ENCODE data around the gene TLR8.

TLR8 gene

GRCh38 chrX:12894074-12895030 lies 12.1 kb upstream of the TLR8 start:
- H3K4me3 ChIP-seq (ENCODE audit: low read depth, low read length), result no peak overlapping the region
- DNase-seq (ENCODE audit: low read depth), result no peak

DNA sequence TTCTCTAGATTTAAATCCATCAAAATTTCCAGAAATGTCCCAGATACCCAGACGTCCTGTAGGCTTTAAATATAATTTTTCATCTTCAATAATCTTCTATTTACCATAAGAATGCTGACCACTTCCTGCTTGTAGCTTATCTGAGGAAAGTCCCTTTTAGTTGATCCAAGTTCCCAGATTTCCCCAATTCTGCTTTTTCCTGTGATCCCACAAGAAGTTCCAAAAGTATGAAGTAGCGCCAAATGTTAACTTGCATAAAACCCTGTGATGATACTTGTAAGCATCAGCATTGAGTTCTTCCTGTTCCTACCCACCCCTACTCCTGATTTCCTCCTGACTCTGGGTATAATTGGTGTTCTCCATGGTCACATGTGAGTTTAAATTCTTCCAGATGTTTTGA lies 10.6 kb upstream of the TLR8 start:
- DNase-seq (ENCODE audit: low read depth), result no peak
- H3K4me3 ChIP-seq (ENCODE audit: low read depth, low read length), result no peak overlapping the region

- no peak for DNase-seq (ENCODE audit: low read depth)
These were observed 9.5 kb upstream of the TLR8 start for GRCh38 chrX:12896935-12897334.

GRCh38 chrX:12898073-12898472 lies 8.3 kb upstream of the TLR8 start:
- no peak overlapping the region for H3K4me3 ChIP-seq (ENCODE audit: low read depth, low read length)
- DNase-seq (ENCODE audit: low read depth), result no peak

More at GRCh38 chrX:12896935-12897334, 9.5 kb upstream of the TLR8 start:
- no peak overlapping the region for H3K4me3 ChIP-seq (ENCODE audit: low read depth, low read length)

- H3K4me3 ChIP-seq (ENCODE audit: low read depth, low read length), result no peak overlapping the region
These were observed 6.9 kb upstream of the TLR8 start for GRCh38 chrX:12899506-12899905.

GRCh38 chrX:12901486-12901885 lies 4.9 kb upstream of the TLR8 start:
- no peak for DNase-seq (ENCODE audit: low read depth)
- H3K4me3 ChIP-seq (ENCODE audit: low read depth, low read length), result no peak overlapping the region

More at GRCh38 chrX:12899506-12899905, 6.9 kb upstream of the TLR8 start:
- no peak for DNase-seq (ENCODE audit: low read depth)

DNA sequence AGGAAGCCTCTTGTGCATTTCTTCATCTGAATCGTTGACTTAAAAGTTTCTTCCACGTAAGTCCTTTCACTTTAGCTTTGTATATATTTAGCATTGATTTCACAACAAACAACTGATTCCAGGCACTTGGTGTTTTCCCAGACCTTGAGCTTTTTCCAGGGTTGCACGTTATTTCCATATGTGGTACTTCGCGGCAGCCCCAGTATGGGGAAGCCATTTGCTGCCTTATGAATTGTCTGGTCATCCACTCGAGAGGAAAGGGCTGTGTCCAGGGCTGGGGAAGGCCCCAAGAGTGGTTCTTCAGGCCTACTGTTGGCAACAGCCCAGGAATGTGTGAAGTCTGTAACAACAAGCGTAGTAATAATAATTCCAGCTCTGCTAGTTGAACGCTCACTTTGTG lies 2.8 kb upstream of the TLR8 start:
- no peak overlapping the region for H3K4me3 ChIP-seq (ENCODE audit: low read depth, low read length)
- no peak for DNase-seq (ENCODE audit: low read depth)

DNA sequence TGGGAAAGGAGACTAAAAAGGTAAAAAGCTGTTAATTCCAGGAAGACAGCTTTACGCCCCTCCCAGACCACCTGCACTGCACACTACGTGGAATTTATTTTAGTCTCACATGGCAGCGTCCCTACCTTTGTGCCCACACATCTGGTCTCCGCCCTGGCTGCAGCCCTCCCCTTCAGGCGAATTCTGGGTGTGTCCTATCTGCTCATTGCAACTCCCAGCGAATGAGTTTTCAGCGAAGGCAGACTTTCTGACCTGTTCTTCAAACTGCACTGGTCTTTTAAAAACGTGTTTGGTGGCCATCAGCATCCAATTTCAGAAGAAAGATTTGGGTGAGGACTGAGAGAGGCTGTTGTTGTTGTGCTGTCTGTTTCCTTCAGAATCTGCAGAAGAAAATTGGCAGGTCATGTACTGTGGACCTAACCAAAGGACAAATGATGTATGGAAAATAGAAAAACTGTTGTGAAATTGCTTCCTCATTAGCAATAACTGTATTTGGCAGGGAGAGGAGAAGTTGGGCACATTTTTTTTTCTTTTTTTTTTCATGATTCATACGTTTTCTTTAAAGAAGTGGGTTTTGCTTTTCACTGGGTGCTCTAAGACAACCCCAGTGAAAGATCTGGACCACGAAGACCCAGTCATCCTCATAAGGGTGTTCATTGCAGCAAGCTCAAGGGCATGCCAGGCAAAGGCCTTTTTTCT lies 4.2 kb downstream of the TLR8 start:
- no peak overlapping the region for H3K4me3 ChIP-seq (ENCODE audit: low read depth, low read length)

DNA sequence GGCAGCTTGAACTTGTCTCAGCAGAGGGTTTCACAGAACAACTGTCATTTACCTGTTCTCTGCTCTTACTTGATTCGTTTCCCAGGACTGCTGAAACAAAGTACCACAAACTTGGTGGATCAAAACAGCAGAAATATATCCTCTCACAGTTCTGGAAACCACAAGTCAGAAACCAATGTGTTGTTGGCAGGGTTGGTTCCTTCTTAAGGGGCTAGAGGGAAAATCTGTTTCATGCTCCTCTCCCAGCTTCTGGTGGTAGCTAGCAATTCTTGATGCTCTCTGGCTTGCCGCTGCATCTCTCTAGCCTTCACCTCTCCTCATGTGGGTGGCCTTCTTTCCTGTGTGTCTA lies 4.7 kb downstream of the TLR8 start:
- DNase-seq (ENCODE audit: low read depth), result no peak
- no peak overlapping the region for H3K4me3 ChIP-seq (ENCODE audit: low read depth, low read length)

More for the DNA sequence above, 4.2 kb downstream of the TLR8 start:
- no peak for DNase-seq (ENCODE audit: low read depth)

- DNase-seq (ENCODE audit: low read depth), result no peak
These were observed 6.5 kb downstream of the TLR8 start for GRCh38 chrX:12912791-12913482.

GRCh38 chrX:12917753-12918152 lies 11.3 kb downstream of the TLR8 start:
- H3K4me3 ChIP-seq (ENCODE audit: low read depth, low read length), result no peak overlapping the region
- DNase-seq (ENCODE audit: low read depth), result no peak

More at GRCh38 chrX:12912791-12913482, 6.5 kb downstream of the TLR8 start:
- no peak overlapping the region for H3K4me3 ChIP-seq (ENCODE audit: low read depth, low read length)

- no peak overlapping the region for H3K4me3 ChIP-seq (ENCODE audit: low read depth, low read length)
- DNase-seq (ENCODE audit: low read depth), result no peak
These were observed 12.6 kb downstream of the TLR8 start for GRCh38 chrX:12919051-12919450.

DNA sequence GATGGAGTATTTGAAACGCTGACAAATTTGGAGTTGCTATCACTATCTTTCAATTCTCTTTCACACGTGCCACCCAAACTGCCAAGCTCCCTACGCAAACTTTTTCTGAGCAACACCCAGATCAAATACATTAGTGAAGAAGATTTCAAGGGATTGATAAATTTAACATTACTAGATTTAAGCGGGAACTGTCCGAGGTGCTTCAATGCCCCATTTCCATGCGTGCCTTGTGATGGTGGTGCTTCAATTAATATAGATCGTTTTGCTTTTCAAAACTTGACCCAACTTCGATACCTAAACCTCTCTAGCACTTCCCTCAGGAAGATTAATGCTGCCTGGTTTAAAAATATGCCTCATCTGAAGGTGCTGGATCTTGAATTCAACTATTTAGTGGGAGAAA lies 13.2 kb downstream of the TLR8 start:
- DNase-seq (ENCODE audit: low read depth), result no peak
- no peak overlapping the region for H3K4me3 ChIP-seq (ENCODE audit: low read depth, low read length)

DNA sequence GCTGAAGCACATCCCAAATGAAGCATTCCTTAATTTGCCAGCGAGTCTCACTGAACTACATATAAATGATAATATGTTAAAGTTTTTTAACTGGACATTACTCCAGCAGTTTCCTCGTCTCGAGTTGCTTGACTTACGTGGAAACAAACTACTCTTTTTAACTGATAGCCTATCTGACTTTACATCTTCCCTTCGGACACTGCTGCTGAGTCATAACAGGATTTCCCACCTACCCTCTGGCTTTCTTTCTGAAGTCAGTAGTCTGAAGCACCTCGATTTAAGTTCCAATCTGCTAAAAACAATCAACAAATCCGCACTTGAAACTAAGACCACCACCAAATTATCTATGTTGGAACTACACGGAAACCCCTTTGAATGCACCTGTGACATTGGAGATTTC lies 14.6 kb downstream of the TLR8 start:
- no peak overlapping the region for H3K4me3 ChIP-seq (ENCODE audit: low read depth, low read length)
- DNase-seq (ENCODE audit: low read depth), result no peak

DNA sequence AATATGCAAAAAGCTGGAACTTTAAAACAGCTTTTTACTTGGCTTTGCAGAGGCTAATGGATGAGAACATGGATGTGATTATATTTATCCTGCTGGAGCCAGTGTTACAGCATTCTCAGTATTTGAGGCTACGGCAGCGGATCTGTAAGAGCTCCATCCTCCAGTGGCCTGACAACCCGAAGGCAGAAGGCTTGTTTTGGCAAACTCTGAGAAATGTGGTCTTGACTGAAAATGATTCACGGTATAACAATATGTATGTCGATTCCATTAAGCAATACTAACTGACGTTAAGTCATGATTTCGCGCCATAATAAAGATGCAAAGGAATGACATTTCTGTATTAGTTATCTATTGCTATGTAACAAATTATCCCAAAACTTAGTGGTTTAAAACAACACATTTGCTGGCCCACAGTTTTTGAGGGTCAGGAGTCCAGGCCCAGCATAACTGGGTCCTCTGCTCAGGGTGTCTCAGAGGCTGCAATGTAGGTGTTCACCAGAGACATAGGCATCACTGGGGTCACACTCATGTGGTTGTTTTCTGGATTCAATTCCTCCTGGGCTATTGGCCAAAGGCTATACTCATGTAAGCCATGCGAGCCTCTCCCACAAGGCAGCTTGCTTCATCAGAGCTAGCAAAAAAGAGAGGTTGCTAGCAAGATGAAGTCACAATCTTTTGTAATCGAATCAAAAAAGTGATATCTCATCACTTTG lies 15.6 kb downstream of the TLR8 start:
- no peak for DNase-seq (ENCODE audit: low read depth)
- H3K4me3 ChIP-seq (ENCODE audit: low read depth, low read length), result no peak overlapping the region

GRCh38 chrX:12922599-12922919 lies 16.1 kb downstream of the TLR8 start:
- DNase-seq (ENCODE audit: low read depth), result no peak
- H3K4me3 ChIP-seq (ENCODE audit: low read depth, low read length), result no peak overlapping the region

GRCh38 chrX:12929701-12930100 lies 23.3 kb downstream of the TLR8 start:
- no peak overlapping the region for H3K4me3 ChIP-seq (ENCODE audit: low read depth, low read length)
- no peak for DNase-seq (ENCODE audit: low read depth)

DNA sequence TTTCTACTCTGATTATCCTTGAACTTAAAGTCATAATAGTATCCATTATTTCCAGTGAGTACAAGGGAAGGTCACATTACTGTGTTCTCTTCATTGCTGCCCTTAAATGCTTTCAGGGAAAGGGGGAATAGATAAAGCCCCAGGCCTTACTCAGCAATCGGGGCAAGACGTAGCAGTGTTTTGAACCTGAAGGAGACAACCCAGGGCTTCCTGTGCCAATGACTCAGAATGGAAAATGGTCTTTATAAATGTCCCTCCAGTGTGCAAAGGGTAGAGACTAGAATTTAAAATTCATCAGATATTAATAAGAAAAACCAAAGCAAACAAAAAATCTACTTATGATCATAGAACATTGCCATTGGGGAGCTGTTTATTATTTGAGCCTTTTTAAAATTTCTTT lies 23.7 kb downstream of the TLR8 start:
- no peak overlapping the region for H3K4me3 ChIP-seq (ENCODE audit: low read depth, low read length)
- DNase-seq (ENCODE audit: low read depth), result no peak

DNA sequence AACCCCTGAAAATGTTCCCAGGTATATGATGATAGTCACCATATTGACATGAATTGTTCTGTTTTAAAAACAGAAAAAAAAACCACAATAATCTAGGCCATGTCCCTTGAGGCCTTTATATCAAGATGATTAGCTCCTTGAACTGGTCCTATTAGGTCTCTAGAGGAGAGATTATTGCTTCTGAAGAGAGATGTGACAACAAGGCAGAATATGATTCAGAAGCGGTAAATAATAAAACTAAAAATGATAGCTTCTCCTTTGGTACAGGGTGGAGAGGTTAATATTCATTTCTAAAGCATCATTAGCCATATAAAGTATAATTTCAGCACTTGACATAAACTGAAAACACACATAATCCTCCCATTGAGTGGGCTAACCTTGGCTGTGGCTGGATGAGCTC lies 25.8 kb downstream of the TLR8 start:
- no peak for DNase-seq (ENCODE audit: low read depth)

GRCh38 chrX:12934850-12935249 lies 28.4 kb downstream of the TLR8 start:
- no peak for DNase-seq (ENCODE audit: low read depth)
- no peak overlapping the region for H3K4me3 ChIP-seq (ENCODE audit: low read depth, low read length)

More for the DNA sequence above, 25.8 kb downstream of the TLR8 start:
- no peak overlapping the region for H3K4me3 ChIP-seq (ENCODE audit: low read depth, low read length)

All from skeletal muscle cell (primary cell).